GM21737 (cell line): ENCODE measurements around the gene WDR72.
"Not testable (repeated sequence)": the region's sequence is repeated elsewhere in the genome, so short reads cannot be mapped to it uniquely, and the experiment has no call there.

Experiments
- ATAC-seq: cut with Tn5 transposase; IDR thresholded peaks from one replicate; pipeline ENCODE4 v1.9.1; 2021; ENCODE audit warnings: mild to moderate bottlenecking, moderate library complexity; ENCODE audit not compliant: unreplicated experiment

WDR72 gene

GRCh38 chr15:53540626-53541300 lies 218.7 kb downstream of the WDR72 start:
- not testable (repeated sequence) for ATAC-seq

- no peak for ATAC-seq
Measured at GRCh38 chr15:53539878-53540277, 219.6 kb downstream of the WDR72 start.

- no peak for ATAC-seq
Measured at GRCh38 chr15:53536479-53537120, 222.9 kb downstream of the WDR72 start.

GRCh38 chr15:53535886-53536285 lies 223.6 kb downstream of the WDR72 start:
- ATAC-seq = no peak

GRCh38 chr15:53534105-53534839 lies 225.2 kb downstream of the WDR72 start:
- no peak for ATAC-seq

- ATAC-seq = no peak
Measured at GRCh38 chr15:53530761-53531160, 228.7 kb downstream of the WDR72 start.

- ATAC-seq = no peak
Measured at GRCh38 chr15:53527996-53528395, 231.5 kb downstream of the WDR72 start.

GRCh38 chr15:53525894-53526293 lies 233.6 kb downstream of the WDR72 start:
- no peak for ATAC-seq

- no peak for ATAC-seq
Measured at GRCh38 chr15:53522991-53523390, 236.5 kb downstream of the WDR72 start.

- no peak for ATAC-seq
Measured at GRCh38 chr15:53520996-53521395, 238.5 kb downstream of the WDR72 start.

- ATAC-seq = no peak
Measured at GRCh38 chr15:53513431-53513830, 246.0 kb downstream of the WDR72 start.

- no peak for ATAC-seq
Measured at GRCh38 chr15:53512029-53512428, 247.4 kb downstream of the WDR72 start.

- ATAC-seq = no peak
Measured at GRCh38 chr15:53511175-53511574, 248.3 kb downstream of the WDR72 start.

- no peak for ATAC-seq
Measured at GRCh38 chr15:53506370-53506769, 253.1 kb downstream of the WDR72 start.

- no peak for ATAC-seq
Measured at GRCh38 chr15:53498996-53499395, 260.5 kb downstream of the WDR72 start.

- ATAC-seq = no peak
Measured at GRCh38 chr15:53490341-53490740, 269.1 kb downstream of the WDR72 start.

GRCh38 chr15:53482055-53482454 lies 277.4 kb downstream of the WDR72 start:
- ATAC-seq = no peak

- no peak for ATAC-seq
Measured at GRCh38 chr15:53477981-53478766, 281.3 kb downstream of the WDR72 start.

GRCh38 chr15:53473886-53474285 lies 285.6 kb downstream of the WDR72 start:
- ATAC-seq = no peak

GRCh38 chr15:53473435-53473834 lies 286.0 kb downstream of the WDR72 start:
- no peak for ATAC-seq

- ATAC-seq = no peak
Measured at GRCh38 chr15:53472883-53473282, 286.6 kb downstream of the WDR72 start.
